ENCODE results near the gene RAG1. TPM values are rescaled to one million over a fixed set of nuclear protein-coding genes. Genes with fewer than 3 reads are reported as not detected.

The RAG1 gene
- total RNA-seq, result 1.4 to 2.9 TPM (median 1.9 TPM) in 3 replicates

DNA sequence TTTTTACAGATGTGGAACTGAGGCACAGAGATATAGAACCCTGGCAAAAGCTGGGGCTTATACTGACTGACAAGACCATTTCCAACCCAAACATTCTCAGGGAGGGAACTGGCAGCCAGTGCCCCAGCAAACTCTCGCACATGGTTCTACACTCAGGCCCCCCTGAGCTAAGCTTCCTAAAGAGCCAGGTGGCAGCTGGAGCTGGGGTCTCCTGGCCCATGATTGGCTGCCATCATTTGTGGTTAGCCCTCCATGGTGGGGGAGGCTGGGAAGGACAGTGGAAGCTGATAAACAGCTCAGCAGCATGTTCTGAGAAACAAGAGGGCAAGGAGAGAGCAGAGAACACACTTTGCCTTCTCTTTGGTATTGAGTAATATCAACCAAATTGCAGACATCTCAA lies at the start of gene RAG1:
RAG1 (plus strand) TSS at position 314 of the 400 bp plus-strand sequence. CDS start 5,298 bp downstream, outside the sequence.
- H3K27ac Mint-ChIP-seq, result no peak within 1 kb of the TSS
- peaks cover 44% of the 10 kb centered on the region for H3K27me3 Mint-ChIP-seq (ENCODE audit: low read depth)
- no peaks in the 10 kb centered on the region for H3K36me3 Mint-ChIP-seq
- peaks cover 8% of the 10 kb centered on the region for H3K4me1 Mint-ChIP-seq
- H3K9me3 Mint-ChIP-seq, result no peaks in the 10 kb centered on the region
- DNase-seq (ENCODE audit: low spot score in 2 of 2, unreplicated experiment in 2 of 2), result no peak
- no peak within 1 kb of the TSS for H3K4me3 Mint-ChIP-seq
- TF ChIP-seq, protein P1, sequence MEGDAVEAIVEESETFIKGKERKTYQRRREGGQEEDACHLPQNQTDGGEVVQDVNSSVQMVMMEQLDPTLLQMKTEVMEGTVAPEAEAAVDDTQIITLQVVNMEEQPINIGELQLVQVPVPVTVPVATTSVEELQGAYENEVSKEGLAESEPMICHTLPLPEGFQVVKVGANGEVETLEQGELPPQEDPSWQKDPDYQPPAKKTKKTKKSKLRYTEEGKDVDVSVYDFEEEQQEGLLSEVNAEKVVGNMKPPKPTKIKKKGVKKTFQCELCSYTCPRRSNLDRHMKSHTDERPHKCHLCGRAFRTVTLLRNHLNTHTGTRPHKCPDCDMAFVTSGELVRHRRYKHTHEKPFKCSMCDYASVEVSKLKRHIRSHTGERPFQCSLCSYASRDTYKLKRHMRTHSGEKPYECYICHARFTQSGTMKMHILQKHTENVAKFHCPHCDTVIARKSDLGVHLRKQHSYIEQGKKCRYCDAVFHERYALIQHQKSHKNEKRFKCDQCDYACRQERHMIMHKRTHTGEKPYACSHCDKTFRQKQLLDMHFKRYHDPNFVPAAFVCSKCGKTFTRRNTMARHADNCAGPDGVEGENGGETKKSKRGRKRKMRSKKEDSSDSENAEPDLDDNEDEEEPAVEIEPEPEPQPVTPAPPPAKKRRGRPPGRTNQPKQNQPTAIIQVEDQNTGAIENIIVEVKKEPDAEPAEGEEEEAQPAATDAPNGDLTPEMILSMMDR (IDR thresholded peaks at IDR 0.05; ENCODE audit: unreplicated experiment), result no peak

DNA sequence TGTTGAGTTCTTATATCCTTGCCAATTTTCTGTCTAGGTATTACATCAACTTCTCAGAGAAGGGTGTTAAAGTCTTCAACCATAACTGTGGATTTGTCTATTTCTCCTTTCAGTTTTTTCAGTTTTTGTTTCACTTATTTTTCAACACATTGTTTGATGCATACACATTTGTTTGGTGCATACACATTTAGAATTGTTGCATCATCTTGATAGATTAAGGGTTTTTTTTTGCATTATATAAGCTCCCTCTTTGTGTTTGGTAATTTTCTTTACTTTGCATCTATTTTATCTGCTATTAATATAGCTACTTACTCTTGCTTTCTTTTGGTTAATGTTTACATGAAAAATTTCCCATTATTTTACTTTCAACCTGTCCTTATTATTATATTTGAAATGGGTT lies 37.0 kb upstream of the RAG1 start:
- no peak overlapping the region for H3K27ac Mint-ChIP-seq
- H3K9me3 Mint-ChIP-seq, result peaks cover 29% of the 10 kb centered on the region
- no peak for DNase-seq (ENCODE audit: low spot score in 2 of 2, unreplicated experiment in 2 of 2)
- H3K4me1 Mint-ChIP-seq, result peaks cover 2% of the 10 kb centered on the region
- H3K27me3 Mint-ChIP-seq (ENCODE audit: low read depth), result peaks cover 18% of the 10 kb centered on the region
- no peaks in the 10 kb centered on the region for H3K36me3 Mint-ChIP-seq
- no peak overlapping the region for H3K4me3 Mint-ChIP-seq
- TF ChIP-seq, protein P1 (IDR thresholded peaks at IDR 0.05; ENCODE audit: unreplicated experiment), result no peak

DNA sequence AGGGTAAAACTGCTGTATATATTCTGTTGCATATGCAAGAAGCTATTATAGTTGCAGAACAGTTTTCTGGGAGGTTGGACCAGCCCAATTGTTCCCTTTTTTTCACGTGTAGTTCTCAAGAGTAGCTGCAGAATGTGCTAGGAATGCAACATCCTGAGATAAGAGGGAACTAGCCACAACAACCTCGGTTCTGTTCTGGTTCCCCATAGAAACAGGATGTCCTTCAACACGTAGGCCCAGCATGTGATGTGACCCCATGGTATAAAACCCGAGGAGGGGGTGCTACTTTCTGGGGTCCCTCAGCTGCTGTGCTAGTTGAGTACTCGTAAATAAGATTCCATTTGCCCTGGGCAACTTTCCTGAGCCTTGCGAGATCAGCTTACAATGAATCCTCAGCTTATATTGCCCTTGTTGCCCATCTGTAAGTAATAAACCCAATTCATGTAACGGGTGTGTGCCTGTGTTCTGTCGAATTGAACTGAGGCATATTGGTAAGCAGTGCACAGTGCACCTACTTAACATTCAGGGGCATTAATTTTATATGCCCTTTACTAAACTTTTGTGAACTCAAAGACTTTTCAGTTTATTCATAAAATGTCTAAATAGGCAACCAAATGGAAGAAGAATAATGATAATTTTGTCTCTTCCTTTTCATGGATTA lies 34.7 kb upstream of the RAG1 start:
- H3K4me3 Mint-ChIP-seq, result no peak overlapping the region
- H3K27ac Mint-ChIP-seq, result no peak overlapping the region
- H3K9me3 Mint-ChIP-seq, result peaks cover 10% of the 10 kb centered on the region
- TF ChIP-seq, protein P1 (IDR thresholded peaks at IDR 0.05; ENCODE audit: unreplicated experiment), result no peak
- DNase-seq (ENCODE audit: low spot score in 2 of 2, unreplicated experiment in 2 of 2), result no peak
- peaks cover 8% of the 10 kb centered on the region for H3K4me1 Mint-ChIP-seq
- no peaks in the 10 kb centered on the region for H3K36me3 Mint-ChIP-seq
- H3K27me3 Mint-ChIP-seq (ENCODE audit: low read depth), result peaks cover 16% of the 10 kb centered on the region

DNA sequence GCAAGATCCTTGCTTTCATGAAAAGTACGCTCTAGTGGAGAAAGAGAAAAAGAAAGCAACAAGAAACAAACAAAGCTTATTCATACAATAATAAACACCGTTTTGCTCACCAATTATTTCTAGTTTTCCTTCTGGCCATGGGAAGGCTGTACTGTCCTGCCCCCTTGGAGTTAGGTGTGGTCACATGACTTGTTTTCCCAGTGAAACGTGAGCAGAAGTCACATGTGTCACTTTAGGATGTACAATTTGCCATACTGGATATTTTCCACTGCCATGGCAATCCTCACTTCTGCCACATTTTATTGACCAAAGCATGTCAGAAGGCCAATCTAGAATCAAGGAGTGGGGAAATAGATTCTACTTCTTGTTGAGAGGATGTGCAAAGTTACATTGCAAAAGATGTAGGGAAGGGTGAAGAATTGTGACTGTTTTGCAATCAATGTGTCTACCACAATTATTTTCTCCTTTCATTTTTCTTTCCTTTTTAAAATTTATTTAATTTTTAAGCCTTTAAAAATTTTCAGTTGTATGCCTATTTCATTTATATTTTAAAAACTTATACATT lies 33.4 kb upstream of the RAG1 start:
- H3K9me3 Mint-ChIP-seq, result peaks cover under 1% of the 10 kb centered on the region
- H3K4me3 Mint-ChIP-seq, result no peak overlapping the region
- no peak for DNase-seq (ENCODE audit: low spot score in 2 of 2, unreplicated experiment in 2 of 2)
- H3K4me1 Mint-ChIP-seq, result peaks cover 18% of the 10 kb centered on the region
- TF ChIP-seq, protein P1 (IDR thresholded peaks at IDR 0.05; ENCODE audit: unreplicated experiment), result no peak
- no peak overlapping the region for H3K27ac Mint-ChIP-seq
- no peaks in the 10 kb centered on the region for H3K36me3 Mint-ChIP-seq
- peaks cover 6% of the 10 kb centered on the region for H3K27me3 Mint-ChIP-seq (ENCODE audit: low read depth)

DNA sequence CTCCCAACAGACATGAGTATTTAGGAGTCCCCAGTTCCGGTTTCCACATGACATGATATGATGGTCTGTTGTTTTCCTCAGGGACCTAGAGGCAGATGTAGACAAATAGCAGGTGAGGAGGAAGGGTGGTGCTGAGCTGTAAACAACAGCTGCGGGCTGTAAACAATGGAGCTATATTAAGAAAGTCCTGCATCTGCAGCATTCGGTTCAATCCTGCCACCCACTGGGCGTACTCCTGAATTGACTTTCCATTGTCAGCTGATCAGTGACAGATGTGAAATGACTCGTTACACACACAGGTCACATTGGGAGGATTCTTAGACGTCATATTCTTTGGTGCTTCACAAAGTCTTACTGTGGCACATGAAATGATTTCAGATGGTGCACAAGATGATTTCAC lies 26.8 kb upstream of the RAG1 start:
- no peak overlapping the region for H3K4me3 Mint-ChIP-seq
- peaks cover 15% of the 10 kb centered on the region for H3K27me3 Mint-ChIP-seq (ENCODE audit: low read depth)
- H3K9me3 Mint-ChIP-seq, result no peaks in the 10 kb centered on the region
- DNase-seq (ENCODE audit: low spot score in 2 of 2, unreplicated experiment in 2 of 2), result no peak
- H3K27ac Mint-ChIP-seq, result no peak overlapping the region
- H3K4me1 Mint-ChIP-seq, result peaks cover 23% of the 10 kb centered on the region
- H3K36me3 Mint-ChIP-seq, result no peaks in the 10 kb centered on the region
- TF ChIP-seq, protein P1 (IDR thresholded peaks at IDR 0.05; ENCODE audit: unreplicated experiment), result no peak
